Activated T-cell treated with anti-CD3 and anti-CD28 coated beads, Interleukin-2, amount 50 U/mL, for 4 hours (primary cell): Measurements from ENCODE around the gene IBA57. TPM values are rescaled to one million over a fixed set of nuclear protein-coding genes. Genes with fewer than 3 reads are reported as not detected.
"Not testable (repeated sequence)": the region's sequence is repeated elsewhere in the genome, so short reads cannot be mapped to it uniquely, and the experiment has no call there.

Experiments
- ATAC-seq, 2 donors: fragments of 200-7000 bp; cut with Tn5 transposase; one replicate each; pipeline ENCODE4 v1.10.0; 2021
- DNase-seq: peaks from one replicate; pipeline ENCODE4 v3.0.0-alpha.2; 2020
- H3K27me3 Mint-ChIP-seq: one replicate; pipeline ENCODE4 v1.8.0; 2021; ENCODE audit warnings: low read depth, mixed read lengths
- H3K36me3 Mint-ChIP-seq: one replicate; pipeline ENCODE4 v1.8.0; 2022; ENCODE audit warnings: mixed read lengths; ENCODE audit not compliant: insufficient read depth
- H3K4me1 Mint-ChIP-seq: one replicate; pipeline ENCODE4 v1.8.0; 2021; ENCODE audit warnings: low read depth, mixed read lengths
- H3K4me3 Mint-ChIP-seq: one replicate; pipeline ENCODE4 v1.8.0; 2021; ENCODE audit warnings: mild to moderate bottlenecking, moderate library complexity, mixed read lengths
- H3K9me3 Mint-ChIP-seq: one replicate; pipeline ENCODE4 v1.8.0; 2021; ENCODE audit warnings: mixed read lengths
- total RNA-seq, 3 donors: library from RNA; stranded (reverse); gene quantifications; one replicate each; pipeline ENCODE4 v1.2.1, GENCODE V29; 2021

Gene IBA57
- total RNA-seq, 3 donors from 2014 or later = 14.5 to 17.6 (median 15.9) TPM

- no peak for DNase-seq
- no peaks in the 10 kb centered on the region for H3K4me1 Mint-ChIP-seq
- no peaks in the 10 kb centered on the region for H3K9me3 Mint-ChIP-seq
- H3K36me3 Mint-ChIP-seq = peaks cover 5% of the 10 kb centered on the region
- H3K27me3 Mint-ChIP-seq = no peaks in the 10 kb centered on the region
- no peak overlapping the region for H3K4me3 Mint-ChIP-seq
- ATAC-seq = no peak
Observed at GRCh38 chr1:228177721-228178710, 12.4 kb downstream of the IBA57 start.

GRCh38 chr1:228178737-228179684 is 13.4 kb downstream of the IBA57 start:
- no peaks in the 10 kb centered on the region for H3K27me3 Mint-ChIP-seq

GRCh38 chr1:228180271-228180958 is 14.8 kb downstream of the IBA57 start:
- H3K4me1 Mint-ChIP-seq = peaks cover 3% of the 10 kb centered on the region
- H3K27me3 Mint-ChIP-seq = no peaks in the 10 kb centered on the region
- DNase-seq (no peak), ATAC-seq (peak in 1 of 2 donors; percentile 23)
- peaks cover 5% of the 10 kb centered on the region for H3K36me3 Mint-ChIP-seq
- no peaks in the 10 kb centered on the region for H3K9me3 Mint-ChIP-seq
- H3K4me3 Mint-ChIP-seq = no peak overlapping the region

More at GRCh38 chr1:228178737-228179684, 13.4 kb downstream of the IBA57 start:
- ATAC-seq (no peak), DNase-seq (no peak)
- Mint-ChIP-seq H3K4me3 (no peak overlapping the region), H3K4me1 (no peaks in the 10 kb centered on the region), H3K9me3 (no peaks in the 10 kb centered on the region), H3K36me3 (peaks cover 5% of the 10 kb centered on the region)

DNA sequence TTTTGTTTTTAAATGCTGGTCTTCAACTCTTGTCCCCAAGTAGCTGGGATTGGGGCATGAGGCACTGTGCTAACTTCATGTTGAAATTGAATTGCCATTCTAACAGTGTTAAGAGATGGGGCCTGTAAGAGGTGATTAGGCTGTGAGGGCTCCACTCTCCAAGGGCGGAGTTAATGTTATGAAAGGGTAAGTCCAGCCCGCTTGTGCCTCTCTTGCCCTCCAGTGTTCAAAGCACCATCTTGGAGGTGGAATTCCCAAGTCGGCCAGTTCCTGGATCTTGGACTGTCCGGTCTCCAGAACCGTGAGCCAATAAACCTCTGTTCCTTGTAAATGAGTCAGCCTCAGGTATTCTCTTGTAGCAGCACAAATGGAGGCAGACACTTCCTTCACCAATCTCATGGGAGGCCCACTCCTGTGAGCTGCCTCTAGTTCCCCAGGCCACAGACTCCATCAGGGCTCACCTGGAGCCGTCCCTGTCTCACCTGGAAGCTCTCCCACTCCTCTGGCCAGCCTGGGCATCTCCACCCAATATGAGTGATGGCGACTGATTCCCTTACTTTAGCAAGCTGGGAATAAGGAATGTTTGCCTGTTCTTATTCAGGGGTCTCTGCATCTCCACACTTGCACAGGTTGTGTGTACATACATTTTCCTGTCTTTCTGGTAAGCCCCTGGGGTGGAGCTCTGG is 15.5 kb downstream of the IBA57 start:
- peaks cover 5% of the 10 kb centered on the region for H3K36me3 Mint-ChIP-seq
- peaks cover 10% of the 10 kb centered on the region for H3K4me1 Mint-ChIP-seq
- no peaks in the 10 kb centered on the region for H3K9me3 Mint-ChIP-seq
- no peak for ATAC-seq
- DNase-seq = no peak
- H3K27me3 Mint-ChIP-seq = no peaks in the 10 kb centered on the region
- H3K4me3 Mint-ChIP-seq = no peak overlapping the region

DNA sequence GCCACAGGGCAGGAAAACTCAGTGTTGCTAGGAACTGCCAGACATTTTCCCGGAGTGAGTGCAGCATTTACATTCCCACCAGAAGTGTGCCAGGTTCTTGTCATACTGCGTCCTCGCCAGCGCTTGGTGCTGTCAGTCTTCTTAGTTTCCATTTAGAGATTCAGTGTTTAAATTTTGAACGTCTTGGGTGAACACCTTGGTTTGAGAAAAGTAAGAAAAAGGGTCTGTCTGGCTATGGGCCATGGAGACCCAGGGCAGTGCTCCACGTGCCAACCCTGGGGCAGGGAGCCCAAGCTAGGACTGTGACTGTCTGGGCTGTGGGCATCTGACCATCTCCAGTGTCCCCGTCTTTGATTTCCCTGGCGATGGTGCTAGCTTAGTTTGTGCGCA is 16.0 kb downstream of the IBA57 start:
- H3K4me3 Mint-ChIP-seq = no peak overlapping the region
- H3K9me3 Mint-ChIP-seq = no peaks in the 10 kb centered on the region
- peaks cover 5% of the 10 kb centered on the region for H3K36me3 Mint-ChIP-seq
- H3K4me1 Mint-ChIP-seq = peaks cover 11% of the 10 kb centered on the region
- DNase-seq (no peak), ATAC-seq (no peak)
- H3K27me3 Mint-ChIP-seq = no peaks in the 10 kb centered on the region

- Mint-ChIP-seq H3K9me3 (no peaks in the 10 kb centered on the region), H3K4me3 (no peak overlapping the region), H3K4me1 (peaks cover 12% of the 10 kb centered on the region), H3K36me3 (peaks cover 5% of the 10 kb centered on the region), H3K27me3 (no peaks in the 10 kb centered on the region)
- DNase-seq = no peak
- no peak for ATAC-seq
Observed at GRCh38 chr1:228182296-228183030, 16.9 kb downstream of the IBA57 start.

GRCh38 chr1:228184152-228184551 is 18.5 kb downstream of the IBA57 start:
- H3K27me3 Mint-ChIP-seq = no peaks in the 10 kb centered on the region
- ATAC-seq (no peak), DNase-seq (no peak)
- no peak overlapping the region for H3K4me3 Mint-ChIP-seq
- H3K36me3 Mint-ChIP-seq = no peaks in the 10 kb centered on the region
- H3K9me3 Mint-ChIP-seq = no peaks in the 10 kb centered on the region
- peaks cover 17% of the 10 kb centered on the region for H3K4me1 Mint-ChIP-seq

DNA sequence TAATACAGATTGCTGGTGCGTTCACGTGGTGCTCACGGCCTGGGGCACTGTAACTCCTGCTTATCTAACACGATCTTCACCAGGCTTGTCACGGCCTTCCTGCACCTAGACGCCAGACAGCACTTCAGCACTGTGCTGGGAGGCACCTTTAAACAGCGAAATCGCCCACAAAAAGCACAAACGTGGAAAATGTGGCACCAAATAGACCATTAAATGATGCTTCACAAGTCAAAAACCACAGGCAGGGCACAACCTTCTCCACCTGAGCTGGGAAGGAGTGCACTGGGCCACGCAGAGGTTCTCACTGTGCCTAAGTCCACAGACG is 20.0 kb downstream of the IBA57 start:
- ATAC-seq = peak; percentile 70 to 72
- H3K4me1 Mint-ChIP-seq = peaks cover 20% of the 10 kb centered on the region

DNA sequence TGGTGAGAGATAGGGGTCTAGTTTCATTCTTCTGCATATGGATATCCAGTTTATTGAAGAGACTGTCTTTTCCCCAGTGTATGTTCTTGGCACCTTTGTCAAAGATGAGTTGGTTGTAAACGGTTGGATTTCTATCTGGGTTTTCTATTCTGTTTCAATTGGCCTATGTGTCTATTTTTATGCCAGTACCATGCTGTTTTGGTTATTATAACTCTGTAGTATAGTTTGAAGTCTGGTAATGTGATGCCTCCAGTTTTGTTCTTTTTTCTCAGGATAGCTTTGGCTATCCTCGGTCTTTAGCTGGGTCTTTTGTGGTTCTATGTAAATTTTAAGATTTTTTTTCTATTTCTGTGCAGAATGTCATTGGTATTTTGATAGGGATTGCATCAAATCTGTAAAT is 22.6 kb downstream of the IBA57 start:
- not testable (repeated sequence) for H3K36me3 Mint-ChIP-seq, ATAC-seq, H3K27me3 Mint-ChIP-seq, H3K4me3 Mint-ChIP-seq, DNase-seq, H3K9me3 Mint-ChIP-seq
- peaks cover 20% of the 10 kb centered on the region for H3K4me1 Mint-ChIP-seq

More for the DNA sequence above, 20.0 kb downstream of the IBA57 start:
- H3K27me3 Mint-ChIP-seq = no peaks in the 10 kb centered on the region
- H3K9me3 Mint-ChIP-seq = no peaks in the 10 kb centered on the region
- DNase-seq = no peak
- H3K36me3 Mint-ChIP-seq = no peaks in the 10 kb centered on the region
- H3K4me3 Mint-ChIP-seq = no peak overlapping the region

- ATAC-seq (no peak), DNase-seq (no peak)
- Mint-ChIP-seq H3K27me3 (no peaks in the 10 kb centered on the region), H3K36me3 (no peaks in the 10 kb centered on the region), H3K4me1 (peaks cover 18% of the 10 kb centered on the region), H3K9me3 (no peaks in the 10 kb centered on the region), H3K4me3 (no peak overlapping the region)
Observed at GRCh38 chr1:228190182-228190581, 24.6 kb downstream of the IBA57 start.

GRCh38 chr1:228190778-228191177 is 25.2 kb downstream of the IBA57 start:
- no peak for DNase-seq
- no peak overlapping the region for H3K4me3 Mint-ChIP-seq
- H3K27me3 Mint-ChIP-seq = no peaks in the 10 kb centered on the region
- no peak for ATAC-seq
- peaks cover 13% of the 10 kb centered on the region for H3K4me1 Mint-ChIP-seq
- H3K36me3 Mint-ChIP-seq = peaks cover 6% of the 10 kb centered on the region
- no peaks in the 10 kb centered on the region for H3K9me3 Mint-ChIP-seq

GRCh38 chr1:228194436-228194835 is 28.8 kb downstream of the IBA57 start:
- ATAC-seq (no peak), DNase-seq (no peak)
- H3K9me3 Mint-ChIP-seq = peaks cover 7% of the 10 kb centered on the region
- H3K27me3 Mint-ChIP-seq = no peaks in the 10 kb centered on the region
- peaks cover 3% of the 10 kb centered on the region for H3K4me1 Mint-ChIP-seq
- H3K36me3 Mint-ChIP-seq = peaks cover 18% of the 10 kb centered on the region
- no peak overlapping the region for H3K4me3 Mint-ChIP-seq
